ENCODE measurements around the gene SYCP2L.

- TF ChIP-seq FOXM1 (IDR thresholded peaks at IDR 0.05; ENCODE audit: low read depth) (no peak), SIN3A (IDR thresholded peaks at IDR 0.05; ENCODE audit: borderline replicate concordance, low read depth, low read length) (no peak), EP300 (IDR thresholded peaks at IDR 0.05; ENCODE audit: borderline replicate concordance in 1 of 2, low read depth in 1 of 2, low read length in 1 of 2) (no peak), POLR2AphosphoS5 (IDR thresholded peaks at IDR 0.05; ENCODE audit: low read depth, low read length) (no peak), PBX3 (IDR thresholded peaks at IDR 0.05) (no peak), CTCF (IDR thresholded peaks at IDR 0.05) (no peak), RAD21 (IDR thresholded peaks at IDR 0.05; ENCODE audit: low read length) (no peak), MEF2A (IDR thresholded peaks at IDR 0.05; ENCODE audit: borderline replicate concordance, low read depth) (no peak), TAF1 (IDR thresholded peaks at IDR 0.05; ENCODE audit: borderline replicate concordance, low read depth, low read length) (no peak), CHD2 (IDR thresholded peaks at IDR 0.05; ENCODE audit: low read length, partially characterized antibody) (no peak), EZH2phosphoT487 (IDR thresholded peaks at IDR 0.05; ENCODE audit: borderline replicate concordance, low read depth) (no peak), REST (IDR thresholded peaks at IDR 0.05; ENCODE audit: low read depth, low read length) (no peak), YY1 (IDR thresholded peaks at IDR 0.05; ENCODE audit: low read depth) (no peak), JUND (IDR thresholded peaks at IDR 0.05) (no peak)
These were observed 6.5 kb upstream of the SYCP2L start for GRCh38 chr6:10880366-10880765.

Data from SK-N-SH (cell line).